Activated T-cell treated with anti-CD3 and anti-CD28 coated beads, Interleukin-2, amount 50 U/mL, for 24 hours (primary cell): ENCODE results near the gene ICAM5.

ENCODE experiments used
- DNase-seq: peaks from one replicate; pipeline ENCODE4 v3.0.0-alpha.2; 2020
- H3K27ac Mint-ChIP-seq: 2 replicates; pipeline ENCODE4 v1.8.0; 2020; ENCODE audit warnings: mild to moderate bottlenecking, mixed read lengths
- H3K27me3 Mint-ChIP-seq: 2 replicates; pipeline ENCODE4 v1.8.0; 2020; ENCODE audit warnings: mixed read lengths
- H3K36me3 Mint-ChIP-seq: 2 replicates; pipeline ENCODE4 v1.8.0; 2020; ENCODE audit warnings: low read depth, mixed read lengths
- H3K4me1 Mint-ChIP-seq: 2 replicates; pipeline ENCODE4 v1.8.0; 2020; ENCODE audit warnings: low read depth, mixed read lengths
- H3K4me3 Mint-ChIP-seq: 2 replicates; pipeline ENCODE4 v1.8.0; 2020; ENCODE audit warnings: mild to moderate bottlenecking, moderate library complexity, mixed read lengths
- H3K9me3 Mint-ChIP-seq: 2 replicates; pipeline ENCODE4 v1.8.0; 2020; ENCODE audit warnings: mixed read lengths

The ICAM5 gene

GRCh38 chr19:10283301-10284064, 6.3 kb upstream of the ICAM5 start:
- Mint-ChIP-seq H3K4me1 (peaks cover 39% of the 10 kb centered on the region), H3K9me3 (no peaks in the 10 kb centered on the region), H3K27ac (no peak overlapping the region), H3K36me3 (peaks cover 65% of the 10 kb centered on the region), H3K4me3 (no peak overlapping the region), H3K27me3 (peaks cover 16% of the 10 kb centered on the region)
- DNase-seq = no peak

- peaks cover 43% of the 10 kb centered on the region for H3K4me1 Mint-ChIP-seq
- peaks cover 24% of the 10 kb centered on the region for H3K27me3 Mint-ChIP-seq
- no peaks in the 10 kb centered on the region for H3K9me3 Mint-ChIP-seq
- H3K4me3 Mint-ChIP-seq = no peak overlapping the region
- peaks cover 57% of the 10 kb centered on the region for H3K36me3 Mint-ChIP-seq
- no peak for DNase-seq
- H3K27ac Mint-ChIP-seq = no peak overlapping the region
Observed at GRCh38 chr19:10284065-10284959, 5.4 kb upstream of the ICAM5 start.

DNA sequence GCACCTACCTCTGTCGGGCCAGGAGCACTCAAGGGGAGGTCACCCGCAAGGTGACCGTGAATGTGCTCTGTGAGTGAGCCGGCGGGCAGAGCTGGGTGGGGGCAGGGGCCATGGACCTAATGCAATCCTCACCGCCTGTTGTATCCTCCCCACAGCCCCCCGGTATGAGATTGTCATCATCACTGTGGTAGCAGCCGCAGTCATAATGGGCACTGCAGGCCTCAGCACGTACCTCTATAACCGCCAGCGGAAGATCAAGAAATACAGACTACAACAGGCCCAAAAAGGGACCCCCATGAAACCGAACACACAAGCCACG, 4.8 kb upstream of the ICAM5 start:
- peaks cover 28% of the 10 kb centered on the region for H3K27me3 Mint-ChIP-seq
- no peaks in the 10 kb centered on the region for H3K9me3 Mint-ChIP-seq
- H3K27ac Mint-ChIP-seq = no peak overlapping the region
- H3K4me3 Mint-ChIP-seq = no peak overlapping the region
- DNase-seq = no peak
- H3K36me3 Mint-ChIP-seq = peaks cover 51% of the 10 kb centered on the region
- peaks cover 43% of the 10 kb centered on the region for H3K4me1 Mint-ChIP-seq

DNA sequence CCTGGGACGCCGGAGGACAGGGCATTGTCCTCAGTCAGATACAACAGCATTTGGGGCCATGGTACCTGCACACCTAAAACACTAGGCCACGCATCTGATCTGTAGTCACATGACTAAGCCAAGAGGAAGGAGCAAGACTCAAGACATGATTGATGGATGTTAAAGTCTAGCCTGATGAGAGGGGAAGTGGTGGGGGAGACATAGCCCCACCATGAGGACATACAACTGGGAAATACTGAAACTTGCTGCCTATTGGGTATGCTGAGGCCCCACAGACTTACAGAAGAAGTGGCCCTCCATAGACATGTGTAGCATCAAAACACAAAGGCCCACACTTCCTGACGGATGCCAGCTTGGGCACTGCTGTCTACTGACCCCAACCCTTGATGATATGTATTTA, 4.4 kb upstream of the ICAM5 start:
- DNase-seq = no peak
- peaks cover 48% of the 10 kb centered on the region for H3K36me3 Mint-ChIP-seq
- peaks cover 33% of the 10 kb centered on the region for H3K27me3 Mint-ChIP-seq
- no peak overlapping the region for H3K4me3 Mint-ChIP-seq
- no peak overlapping the region for H3K27ac Mint-ChIP-seq
- no peaks in the 10 kb centered on the region for H3K9me3 Mint-ChIP-seq
- H3K4me1 Mint-ChIP-seq = peaks cover 47% of the 10 kb centered on the region

GRCh38 chr19:10286803-10287737, 2.7 kb upstream of the ICAM5 start, which contains the start of gene ICAM4:
Gene ICAM4 (plus strand): TSS chr19:10286955. CDS start chr19:10287013, 58 bp downstream.
- H3K27ac Mint-ChIP-seq = peak within 1 kb of the TSS; percentile 18
- H3K9me3 Mint-ChIP-seq = no peaks in the 10 kb centered on the region
- H3K4me3 Mint-ChIP-seq = no peak within 1 kb of the TSS
- H3K4me1 Mint-ChIP-seq = peaks cover 62% of the 10 kb centered on the region
- peaks cover 37% of the 10 kb centered on the region for H3K36me3 Mint-ChIP-seq
- peaks cover 50% of the 10 kb centered on the region for H3K27me3 Mint-ChIP-seq
- peak; percentile 61 for DNase-seq

- Mint-ChIP-seq H3K36me3 (peaks cover 28% of the 10 kb centered on the region), H3K27ac (peak overlapping the region; percentile 75), H3K9me3 (no peaks in the 10 kb centered on the region), H3K27me3 (peaks cover 66% of the 10 kb centered on the region), H3K4me1 (peaks cover 77% of the 10 kb centered on the region), H3K4me3 (peak overlapping the region; percentile 70)
- peak; percentile 65 for DNase-seq
Observed at GRCh38 chr19:10288662-10289166, 1.0 kb upstream of the ICAM5 start.

- H3K4me1 Mint-ChIP-seq = peaks cover 79% of the 10 kb centered on the region
- peak overlapping the region; percentile 75 for H3K27ac Mint-ChIP-seq
- peaks cover 22% of the 10 kb centered on the region for H3K36me3 Mint-ChIP-seq
- no peaks in the 10 kb centered on the region for H3K9me3 Mint-ChIP-seq
- peaks cover 72% of the 10 kb centered on the region for H3K27me3 Mint-ChIP-seq
- peak overlapping the region; percentile 70 for H3K4me3 Mint-ChIP-seq
- DNase-seq = peak; percentile 82
Observed at GRCh38 chr19:10289167-10289835, 451 bp upstream of the ICAM5 start.

- H3K27ac Mint-ChIP-seq = peak overlapping the region; percentile 71
- no peaks in the 10 kb centered on the region for H3K9me3 Mint-ChIP-seq
- peaks cover 83% of the 10 kb centered on the region for H3K4me1 Mint-ChIP-seq
- H3K36me3 Mint-ChIP-seq = peaks cover 11% of the 10 kb centered on the region
- peak; percentile 55 for DNase-seq
- peak overlapping the region; percentile 70 for H3K4me3 Mint-ChIP-seq
- peaks cover 83% of the 10 kb centered on the region for H3K27me3 Mint-ChIP-seq
Observed at GRCh38 chr19:10290357-10290875, 664 bp downstream of the ICAM5 start.

DNA sequence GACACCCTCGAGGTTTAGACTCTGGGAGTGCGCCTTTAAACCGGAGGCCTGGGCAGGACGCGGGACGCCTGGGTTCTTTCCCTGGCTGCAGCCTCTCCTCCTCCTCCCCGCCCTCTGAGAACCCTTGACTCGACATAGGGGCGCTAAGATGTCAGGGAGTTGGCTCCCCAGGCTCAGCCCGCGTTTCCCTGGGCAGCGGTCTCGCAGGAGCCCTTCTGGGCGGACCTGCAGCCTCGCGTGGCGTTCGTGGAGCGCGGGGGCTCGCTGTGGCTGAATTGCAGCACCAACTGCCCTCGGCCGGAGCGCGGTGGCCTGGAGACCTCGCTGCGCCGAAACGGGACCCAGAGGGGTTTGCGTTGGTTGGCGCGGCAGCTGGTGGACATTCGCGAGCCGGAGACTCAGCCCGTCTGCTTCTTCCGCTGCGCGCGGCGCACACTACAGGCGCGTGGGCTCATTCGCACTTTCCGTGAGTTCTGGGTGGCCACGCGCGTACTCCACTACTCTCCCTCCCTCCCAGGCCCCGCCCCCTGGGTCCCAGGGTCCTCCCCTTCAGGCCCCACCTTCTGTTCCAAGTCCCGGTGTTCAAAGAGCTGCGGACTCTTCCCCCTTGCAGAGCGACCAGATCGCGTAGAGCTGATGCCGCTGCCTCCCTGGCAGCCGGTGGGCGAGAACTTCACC, 1.3 kb downstream of the ICAM5 start:
- DNase-seq = peak; percentile 70
- peaks cover 85% of the 10 kb centered on the region for H3K4me1 Mint-ChIP-seq
- peaks cover 89% of the 10 kb centered on the region for H3K27me3 Mint-ChIP-seq
- H3K4me3 Mint-ChIP-seq = peak overlapping the region; percentile 70
- H3K9me3 Mint-ChIP-seq = no peaks in the 10 kb centered on the region
- peak overlapping the region; percentile 71 for H3K27ac Mint-ChIP-seq
- peaks cover 5% of the 10 kb centered on the region for H3K36me3 Mint-ChIP-seq

GRCh38 chr19:10291554-10292205, 1.9 kb downstream of the ICAM5 start:
- no peak for DNase-seq
- Mint-ChIP-seq H3K4me3 (peak overlapping the region; percentile 70), H3K4me1 (peaks cover 79% of the 10 kb centered on the region), H3K27me3 (peaks cover 90% of the 10 kb centered on the region), H3K36me3 (no peaks in the 10 kb centered on the region), H3K9me3 (no peaks in the 10 kb centered on the region), H3K27ac (peak overlapping the region; percentile 56)

DNA sequence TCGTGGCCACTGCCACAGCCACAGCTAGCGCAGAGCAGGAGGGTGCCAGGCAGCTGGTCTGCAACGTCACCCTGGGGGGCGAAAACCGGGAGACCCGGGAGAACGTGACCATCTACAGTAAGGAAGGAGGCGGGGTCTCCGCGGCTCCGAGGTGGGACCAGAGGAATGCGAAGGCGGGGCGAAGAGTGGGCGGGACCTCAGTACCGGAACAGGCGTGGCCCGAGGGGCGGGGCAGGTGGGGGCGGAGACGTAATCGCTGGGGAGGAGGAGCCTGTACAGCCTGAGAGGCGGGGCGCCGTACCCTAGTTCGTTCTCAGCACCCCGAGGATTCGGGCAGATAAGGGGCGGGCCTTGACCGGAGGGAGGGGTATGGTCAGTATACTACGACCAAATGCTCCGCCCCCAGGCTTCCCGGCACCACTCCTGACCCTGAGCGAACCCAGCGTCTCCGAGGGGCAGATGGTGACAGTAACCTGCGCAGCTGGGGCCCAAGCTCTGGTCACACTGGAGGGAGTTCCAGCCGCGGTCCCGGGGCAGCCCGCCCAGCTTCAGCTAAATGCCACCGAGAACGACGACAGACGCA, 2.5 kb downstream of the ICAM5 start:
- H3K4me3 Mint-ChIP-seq = peak overlapping the region; percentile 70
- peak; percentile 83 for DNase-seq
- no peaks in the 10 kb centered on the region for H3K36me3 Mint-ChIP-seq
- peaks cover 87% of the 10 kb centered on the region for H3K27me3 Mint-ChIP-seq
- H3K4me1 Mint-ChIP-seq = peaks cover 74% of the 10 kb centered on the region
- H3K27ac Mint-ChIP-seq = peak overlapping the region; percentile 56
- no peaks in the 10 kb centered on the region for H3K9me3 Mint-ChIP-seq

- Mint-ChIP-seq H3K36me3 (no peaks in the 10 kb centered on the region), H3K4me1 (peaks cover 66% of the 10 kb centered on the region), H3K27me3 (peaks cover 80% of the 10 kb centered on the region), H3K9me3 (no peaks in the 10 kb centered on the region), H3K4me3 (peak overlapping the region; percentile 70), H3K27ac (peak overlapping the region; percentile 80)
- DNase-seq = no peak
Observed at GRCh38 chr19:10292789-10293636, 3.3 kb downstream of the ICAM5 start.
